K562 (cell line): Measurements from ENCODE around the gene SOX6. TPM values are rescaled to one million over a fixed set of nuclear protein-coding genes. Genes with fewer than 3 reads are reported as not detected.

ENCODE experiments used
- CBFA2T3 ChIP-seq: fragments of 450-650 bp; IDR thresholded peaks from 2 replicates; pipeline ENCODE4 v1.6.1; 2017
- HNRNPL ChIP-seq: fragments of 200-400 bp; formaldehyde crosslinking; IDR thresholded peaks from 2 replicates; pipeline ENCODE4 v1.6.1; 2017; ENCODE audit warnings: low read depth, mild to moderate bottlenecking, low read length
- HNRNPUL1 ChIP-seq: fragments of 200-400 bp; formaldehyde crosslinking; IDR thresholded peaks from 2 replicates; pipeline ENCODE4 v1.6.1; 2017; ENCODE audit warnings: low read length
- SREBF2 ChIP-seq: sonication (generic); formaldehyde crosslinking; IDR thresholded peaks from 2 replicates; pipeline ENCODE4 v1.4.0; 2020; ENCODE audit warnings: mild to moderate bottlenecking, missing genetic modification reagents
- SRSF9 ChIP-seq: fragments of 200-400 bp; formaldehyde crosslinking; IDR thresholded peaks from 2 replicates; pipeline ENCODE4 v1.6.1; 2017; ENCODE audit warnings: low read depth, low read length, borderline replicate concordance
- TEAD4 ChIP-seq, 2 experiments: sonication (generic) in 1 of 2; formaldehyde crosslinking in 1 of 2; IDR thresholded peaks; 2 replicates each; pipeline versions ENCODE4 v1.6.1 to v1.8.0; 2012 to 2022; ENCODE audit warnings: borderline replicate concordance in 1 of 2, inconsistent platforms in 1 of 2, low read length in 1 of 2, mild to moderate bottlenecking in 1 of 2, missing genetic modification reagents in 1 of 2
- polyA plus RNA-seq, 8 experiments: library from polyadenylated mRNA; depleted of rRNA in 4 of 8; stranded (reverse) in 5 of 8; unstranded in 3 of 8; fragments of >200 nt; fragmentation: Nextera tagmentation in 2 of 8; fragmentation: Illumina TruSeq in 1 of 8; extraction: Ambion mirVana in 2 of 8; extraction: Trizol in 1 of 8; gene quantifications; 2 replicates each; pipeline versions ENCODE4 v1.2.1 to v1.2.3, GENCODE V29; 2011 to 2014; ENCODE audit warnings: inconsistent platforms in 1 of 8, missing spikeins in 1 of 8
- total RNA-seq, 7 experiments: library from RNA; depleted of rRNA in 6 of 7; stranded (reverse); fragments of >200 nt in 6 of 7; fragmentation: Illumina TruSeq in 2 of 7; extraction: Trizol in 2 of 7; gene quantifications; 2 replicates each; pipeline versions ENCODE4 v1.2.1 to v1.2.3, GENCODE V29; 2011 to 2021; ENCODE audit warnings: low replicate concordance in 1 of 7
- TF ChIP-seq, protein P1 (sequence below): fragments of 450-650 bp; IDR thresholded peaks from 2 replicates; pipeline ENCODE4 v1.6.1; 2018; ENCODE audit not compliant: partially characterized antibody
- TF ChIP-seq, protein P2 (sequence below): sonication (generic); formaldehyde crosslinking; IDR thresholded peaks from 2 replicates; pipeline ENCODE4 v1.8.0; 2022; ENCODE audit warnings: mild to moderate bottlenecking, missing genetic modification reagents
- TF ChIP-seq, protein P3 (sequence below): fragments of 250-450 bp; sonication (Bioruptor Pico); IDR thresholded peaks from 2 replicates; pipeline ENCODE4 v1.5.0; 2020; ENCODE audit warnings: mild to moderate bottlenecking, borderline replicate concordance
- TF ChIP-seq, protein P4 (sequence below): fragments of 450-650 bp; formaldehyde crosslinking; conservative IDR thresholded peaks from 2 replicates; pipeline ENCODE4 v1.4.0; 2022; ENCODE audit warnings: mild to moderate bottlenecking, missing genetic modification characterization

The SOX6 gene
- total and polyA plus RNA-seq, 9 of the 15 experiments (the other 6 are each of a cell fraction or from before 2014, with no cell fraction given): 0.89 to 8.7 (median 5.7) TPM

DNA sequence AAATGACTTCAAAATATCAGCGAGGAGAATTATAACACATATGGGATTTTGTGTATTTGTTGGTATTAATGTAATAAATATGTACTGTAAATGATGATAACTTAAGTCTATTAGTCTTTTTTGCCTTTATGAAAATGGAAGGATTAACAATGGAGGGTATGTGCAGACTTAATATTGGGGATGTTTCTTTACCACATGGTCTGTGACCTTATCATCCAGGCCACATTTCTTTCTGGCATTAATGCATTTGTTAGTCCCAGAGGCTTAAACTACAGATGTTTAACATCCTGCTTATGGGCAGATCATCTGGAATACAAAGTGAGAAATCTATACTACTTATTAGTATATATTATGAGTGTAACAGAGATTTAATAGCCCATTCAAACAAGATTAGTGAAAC is 64.6 kb downstream of the SOX6 start (continued):
- TF ChIP-seq, protein P1, sequence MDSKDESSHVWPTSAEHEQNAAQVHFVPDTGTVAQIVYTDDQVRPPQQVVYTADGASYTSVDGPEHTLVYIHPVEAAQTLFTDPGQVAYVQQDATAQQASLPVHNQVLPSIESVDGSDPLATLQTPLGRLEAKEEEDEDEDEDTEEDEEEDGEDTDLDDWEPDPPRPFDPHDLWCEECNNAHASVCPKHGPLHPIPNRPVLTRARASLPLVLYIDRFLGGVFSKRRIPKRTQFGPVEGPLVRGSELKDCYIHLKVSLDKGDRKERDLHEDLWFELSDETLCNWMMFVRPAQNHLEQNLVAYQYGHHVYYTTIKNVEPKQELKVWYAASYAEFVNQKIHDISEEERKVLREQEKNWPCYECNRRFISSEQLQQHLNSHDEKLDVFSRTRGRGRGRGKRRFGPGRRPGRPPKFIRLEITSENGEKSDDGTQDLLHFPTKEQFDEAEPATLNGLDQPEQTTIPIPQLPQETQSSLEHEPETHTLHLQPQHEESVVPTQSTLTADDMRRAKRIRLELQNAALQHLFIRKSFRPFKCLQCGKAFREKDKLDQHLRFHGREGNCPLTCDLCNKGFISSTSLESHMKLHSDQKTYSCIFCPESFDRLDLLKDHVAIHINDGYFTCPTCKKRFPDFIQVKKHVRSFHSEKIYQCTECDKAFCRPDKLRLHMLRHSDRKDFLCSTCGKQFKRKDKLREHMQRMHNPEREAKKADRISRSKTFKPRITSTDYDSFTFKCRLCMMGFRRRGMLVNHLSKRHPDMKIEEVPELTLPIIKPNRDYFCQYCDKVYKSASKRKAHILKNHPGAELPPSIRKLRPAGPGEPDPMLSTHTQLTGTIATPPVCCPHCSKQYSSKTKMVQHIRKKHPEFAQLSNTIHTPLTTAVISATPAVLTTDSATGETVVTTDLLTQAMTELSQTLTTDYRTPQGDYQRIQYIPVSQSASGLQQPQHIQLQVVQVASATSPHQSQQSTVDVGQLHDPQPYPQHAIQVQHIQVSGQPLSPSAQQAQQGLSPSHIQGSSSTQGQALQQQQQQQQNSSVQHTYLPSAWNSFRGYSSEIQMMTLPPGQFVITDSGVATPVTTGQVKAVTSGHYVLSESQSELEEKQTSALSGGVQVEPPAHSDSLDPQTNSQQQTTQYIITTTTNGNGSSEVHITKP: no peak
- TF ChIP-seq, protein P2, sequence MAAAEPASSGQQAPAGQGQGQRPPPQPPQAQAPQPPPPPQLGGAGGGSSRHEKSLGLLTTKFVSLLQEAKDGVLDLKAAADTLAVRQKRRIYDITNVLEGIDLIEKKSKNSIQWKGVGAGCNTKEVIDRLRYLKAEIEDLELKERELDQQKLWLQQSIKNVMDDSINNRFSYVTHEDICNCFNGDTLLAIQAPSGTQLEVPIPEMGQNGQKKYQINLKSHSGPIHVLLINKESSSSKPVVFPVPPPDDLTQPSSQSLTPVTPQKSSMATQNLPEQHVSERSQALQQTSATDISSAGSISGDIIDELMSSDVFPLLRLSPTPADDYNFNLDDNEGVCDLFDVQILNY (CRISPR knock-in tag): no peak
- TF ChIP-seq TEAD4 (IDR thresholded peaks at IDR 0.05; ENCODE audit: low read length): peak; percentile 57
- no peak for TF ChIP-seq TEAD4 (CRISPR knock-in tag; IDR thresholded peaks at IDR 0.05; ENCODE audit: borderline replicate concordance)
- no peak for TF ChIP-seq HNRNPUL1
- no peak for TF ChIP-seq SRSF9
- TF ChIP-seq SREBF2 (CRISPR knock-in tag): no peak
- peak; percentile 68 for TF ChIP-seq CBFA2T3
- TF ChIP-seq HNRNPL: no peak
- TF ChIP-seq, protein P3, sequence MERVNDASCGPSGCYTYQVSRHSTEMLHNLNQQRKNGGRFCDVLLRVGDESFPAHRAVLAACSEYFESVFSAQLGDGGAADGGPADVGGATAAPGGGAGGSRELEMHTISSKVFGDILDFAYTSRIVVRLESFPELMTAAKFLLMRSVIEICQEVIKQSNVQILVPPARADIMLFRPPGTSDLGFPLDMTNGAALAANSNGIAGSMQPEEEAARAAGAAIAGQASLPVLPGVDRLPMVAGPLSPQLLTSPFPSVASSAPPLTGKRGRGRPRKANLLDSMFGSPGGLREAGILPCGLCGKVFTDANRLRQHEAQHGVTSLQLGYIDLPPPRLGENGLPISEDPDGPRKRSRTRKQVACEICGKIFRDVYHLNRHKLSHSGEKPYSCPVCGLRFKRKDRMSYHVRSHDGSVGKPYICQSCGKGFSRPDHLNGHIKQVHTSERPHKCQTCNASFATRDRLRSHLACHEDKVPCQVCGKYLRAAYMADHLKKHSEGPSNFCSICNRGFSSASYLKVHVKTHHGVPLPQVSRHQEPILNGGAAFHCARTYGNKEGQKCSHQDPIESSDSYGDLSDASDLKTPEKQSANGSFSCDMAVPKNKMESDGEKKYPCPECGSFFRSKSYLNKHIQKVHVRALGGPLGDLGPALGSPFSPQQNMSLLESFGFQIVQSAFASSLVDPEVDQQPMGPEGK (CRISPR knock-in tag): no peak
- TF ChIP-seq, protein P4, sequence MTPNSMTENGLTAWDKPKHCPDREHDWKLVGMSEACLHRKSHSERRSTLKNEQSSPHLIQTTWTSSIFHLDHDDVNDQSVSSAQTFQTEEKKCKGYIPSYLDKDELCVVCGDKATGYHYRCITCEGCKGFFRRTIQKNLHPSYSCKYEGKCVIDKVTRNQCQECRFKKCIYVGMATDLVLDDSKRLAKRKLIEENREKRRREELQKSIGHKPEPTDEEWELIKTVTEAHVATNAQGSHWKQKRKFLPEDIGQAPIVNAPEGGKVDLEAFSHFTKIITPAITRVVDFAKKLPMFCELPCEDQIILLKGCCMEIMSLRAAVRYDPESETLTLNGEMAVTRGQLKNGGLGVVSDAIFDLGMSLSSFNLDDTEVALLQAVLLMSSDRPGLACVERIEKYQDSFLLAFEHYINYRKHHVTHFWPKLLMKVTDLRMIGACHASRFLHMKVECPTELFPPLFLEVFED: no peak
